NCI-H524 treated with DMSO at 0.1 percent for 48 hours (cell line): ENCODE results near the gene MICAL2.
A peak's percentile ranks its signal among the peaks of the same experiment; 100 is the strongest.

Source experiments
- DNase-seq: peaks from one replicate; lab custom pipeline; 2025; lab: John Stamatoyannopoulos, UW

The MICAL2 gene

GRCh38 chr11:12232817-12233601 is 122.6 kb downstream of the MICAL2 start:
- no peak for DNase-seq

DNA sequence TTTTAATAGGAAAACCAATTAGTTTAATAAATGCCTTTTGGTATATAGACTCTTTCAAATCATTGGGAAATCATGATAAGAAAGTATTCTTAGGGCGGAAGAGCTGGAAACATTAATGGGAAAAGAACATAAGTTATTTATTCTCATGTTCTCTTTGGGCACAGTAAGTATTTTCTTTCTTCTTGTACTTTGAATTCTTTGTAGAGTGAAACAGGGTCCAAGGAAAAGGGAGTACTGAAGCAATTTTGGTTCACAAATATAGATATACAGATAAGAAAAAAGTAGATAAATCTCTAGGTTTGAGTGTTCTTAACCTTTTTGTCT is 123.2 kb downstream of the MICAL2 start:
- no peak for DNase-seq

DNA sequence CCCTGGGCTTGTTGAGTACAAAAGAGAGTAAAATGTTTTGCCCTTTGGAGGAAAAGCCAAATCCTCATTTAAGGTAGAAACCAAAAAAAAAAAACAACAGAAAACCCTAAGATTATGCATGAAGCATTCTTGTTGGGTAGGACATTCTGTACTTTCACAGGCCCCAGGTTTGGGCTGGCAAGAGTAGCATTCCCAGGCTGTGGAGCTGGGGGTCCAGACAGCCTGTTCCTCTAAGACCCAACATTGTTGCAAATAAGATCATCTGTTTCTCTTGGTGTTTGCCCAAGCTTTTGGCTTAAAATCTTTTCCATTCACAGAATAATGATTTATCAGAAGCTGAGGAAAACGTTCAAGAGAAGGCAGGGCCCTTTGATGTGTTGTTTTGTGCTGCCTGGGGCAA is 123.8 kb downstream of the MICAL2 start:
- no peak for DNase-seq

GRCh38 chr11:12235080-12235479 is 124.7 kb downstream of the MICAL2 start:
- DNase-seq = no peak

GRCh38 chr11:12235553-12235946 is 125.2 kb downstream of the MICAL2 start:
- DNase-seq = no peak

DNA sequence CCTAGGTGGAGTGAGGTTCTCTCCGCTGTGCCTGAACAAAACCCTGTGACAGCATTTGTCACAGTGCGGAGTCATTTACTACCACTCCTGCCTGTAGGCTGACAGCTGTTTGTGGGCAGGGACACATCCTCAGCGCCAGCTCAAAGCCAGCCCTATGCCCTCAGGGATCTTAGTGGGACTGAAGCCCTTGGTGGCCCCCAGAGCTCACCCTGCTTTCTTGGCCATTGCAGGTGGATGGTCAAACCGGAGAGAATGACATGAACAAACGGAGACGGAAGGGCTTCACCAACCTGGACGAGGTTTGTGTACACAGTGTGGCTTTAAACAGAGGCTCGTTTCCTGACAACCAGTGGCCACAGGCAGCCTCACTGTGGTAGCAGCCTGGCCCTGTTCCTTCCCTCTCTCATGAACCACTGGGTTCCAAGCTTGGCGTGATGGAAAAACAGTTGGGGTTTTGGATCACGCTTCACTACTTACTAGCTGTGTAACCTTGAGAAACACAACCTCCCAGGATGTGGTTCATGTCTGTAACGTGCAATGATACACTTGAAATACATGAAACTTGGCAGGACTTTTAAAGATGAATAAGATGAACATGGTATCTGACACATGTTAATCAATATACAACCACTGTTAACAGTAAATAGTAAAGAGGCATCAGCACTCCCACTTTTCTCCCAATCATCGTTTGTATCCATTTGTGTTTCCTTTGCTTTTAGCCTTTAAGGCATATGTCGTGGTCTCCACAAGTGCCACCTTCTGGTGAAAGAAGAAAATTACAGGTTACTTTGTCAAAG is 125.8 kb downstream of the MICAL2 start:
- DNase-seq = no peak

DNA sequence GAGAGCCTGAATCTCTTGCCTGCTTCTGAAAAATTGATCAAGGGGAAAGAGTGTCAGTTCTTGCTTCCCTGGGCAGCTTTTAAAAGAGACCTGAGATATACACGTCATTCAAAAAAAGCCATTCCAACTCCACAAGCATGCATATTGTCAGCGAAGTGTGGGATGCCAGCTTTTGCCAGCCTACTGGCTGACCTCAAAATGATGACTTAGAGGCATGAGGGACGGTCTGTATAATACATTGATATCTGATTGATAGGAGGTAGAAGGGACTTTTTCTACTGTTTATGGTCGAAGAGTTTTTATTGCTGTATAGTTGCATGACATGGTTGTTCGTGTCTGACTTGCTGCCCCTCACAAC is 126.3 kb downstream of the MICAL2 start:
- no peak for DNase-seq

GRCh38 chr11:12237381-12237784 is 127.0 kb downstream of the MICAL2 start:
- no peak for DNase-seq

GRCh38 chr11:12238420-12238819 is 128.0 kb downstream of the MICAL2 start:
- no peak for DNase-seq

- DNase-seq = no peak
Observed at GRCh38 chr11:12239396-12239795, 129.0 kb downstream of the MICAL2 start.

DNA sequence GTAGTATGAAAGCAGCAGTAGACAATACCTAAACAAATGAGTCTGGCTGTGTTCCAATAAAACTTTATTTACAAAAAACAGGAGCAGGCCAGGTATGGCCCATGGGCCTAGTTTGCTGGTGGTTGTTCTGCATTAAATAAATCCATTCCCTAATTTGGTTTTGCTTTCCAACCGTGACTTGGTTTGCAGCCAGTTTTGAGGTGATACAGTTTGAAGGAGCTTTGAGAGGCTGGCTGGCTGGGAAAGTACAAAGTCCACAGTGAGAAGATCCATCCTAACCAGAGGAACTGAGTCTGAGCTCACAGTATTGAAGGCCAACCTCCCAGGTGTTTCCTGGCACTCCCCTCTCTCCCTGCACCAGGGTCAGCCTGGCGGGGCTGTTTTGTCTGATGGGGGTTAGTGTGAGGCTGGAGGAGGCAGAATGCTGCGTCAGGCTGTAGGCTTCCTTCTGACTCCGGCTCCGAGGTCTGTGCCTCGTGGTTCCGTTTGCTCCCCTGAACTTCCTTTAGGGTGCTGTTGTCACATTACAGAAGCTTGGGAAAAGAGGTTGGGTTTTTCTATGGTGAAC is 129.5 kb downstream of the MICAL2 start:
- DNase-seq = no peak

- DNase-seq = no peak
Observed at GRCh38 chr11:12240677-12241076, 130.3 kb downstream of the MICAL2 start.

GRCh38 chr11:12241401-12241800 is 131.0 kb downstream of the MICAL2 start:
- DNase-seq = no peak

DNA sequence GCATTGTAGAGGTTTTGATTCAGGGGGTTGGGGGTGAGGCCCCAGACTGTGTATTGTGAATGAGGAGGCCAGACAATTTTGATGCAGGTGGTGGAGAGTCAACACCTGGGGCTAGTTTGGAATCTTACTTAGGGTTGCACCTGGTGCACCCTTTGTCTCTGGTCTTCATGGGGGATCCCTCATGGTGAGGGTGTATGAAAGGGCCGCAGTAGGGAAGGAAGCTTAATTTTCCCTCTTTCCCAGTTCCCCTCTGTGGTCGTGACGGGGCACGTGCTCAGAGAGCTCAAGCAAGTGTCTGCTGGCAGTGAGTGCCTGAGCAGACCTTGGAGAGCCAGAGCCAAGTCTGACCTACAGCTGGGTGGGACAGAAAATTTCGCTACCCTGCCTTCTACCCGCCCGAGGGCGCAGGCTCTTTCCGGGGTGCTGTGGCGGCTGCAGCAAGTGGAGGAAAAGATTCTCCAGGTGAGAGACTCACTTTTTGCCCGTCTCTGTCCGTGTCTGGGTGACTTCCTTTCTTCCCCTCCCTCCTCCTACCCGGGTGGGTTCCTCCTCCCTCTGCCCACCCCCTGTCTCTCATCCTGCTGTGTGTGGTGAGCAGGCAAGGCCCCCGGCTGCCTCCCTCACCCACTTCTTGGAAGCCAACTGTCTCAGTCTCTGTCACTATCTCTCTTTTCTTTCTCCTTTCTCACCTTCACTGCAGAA is 131.7 kb downstream of the MICAL2 start:
- no peak for DNase-seq

GRCh38 chr11:12242966-12243365 is 132.6 kb downstream of the MICAL2 start:
- DNase-seq = no peak

- DNase-seq = peak; percentile 92
Observed at GRCh38 chr11:12243486-12243885, 133.1 kb downstream of the MICAL2 start.

GRCh38 chr11:12243911-12244550 is 133.6 kb downstream of the MICAL2 start:
- peak; percentile 42 for DNase-seq

DNA sequence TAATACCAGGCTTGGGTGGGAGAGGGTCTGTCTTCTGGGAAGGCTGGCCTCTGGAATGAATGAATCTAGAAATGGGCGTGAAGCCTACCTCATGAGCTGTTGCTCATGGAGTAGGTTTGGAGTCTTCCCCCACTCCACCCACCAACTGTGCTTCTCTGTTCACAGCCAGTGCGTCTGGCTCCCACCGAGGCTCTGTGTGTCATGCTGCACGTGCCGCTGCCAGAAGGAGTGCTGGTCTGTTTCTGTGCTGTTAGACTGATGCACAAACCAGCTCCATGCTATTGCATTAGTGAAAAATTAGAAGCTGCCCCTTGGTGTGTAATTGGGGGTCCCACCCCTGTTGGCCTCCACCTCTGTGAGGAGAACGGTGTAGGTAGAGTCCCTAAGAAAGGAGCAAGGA is 134.7 kb downstream of the MICAL2 start:
- no peak for DNase-seq

GRCh38 chr11:12245549-12246016 is 135.2 kb downstream of the MICAL2 start:
- no peak for DNase-seq

GRCh38 chr11:12246147-12246546 is 135.8 kb downstream of the MICAL2 start:
- no peak for DNase-seq

- DNase-seq = no peak
Observed at GRCh38 chr11:12246989-12247388, 136.6 kb downstream of the MICAL2 start.
